GM21737 (cell line): Measurements from ENCODE around the gene SAAL1.
"Not testable (repeated sequence)": the region's sequence is repeated elsewhere in the genome, so short reads cannot be mapped to it uniquely, and the experiment has no call there.

Experiments used
- ATAC-seq: cut with Tn5 transposase; IDR thresholded peaks from one replicate; pipeline ENCODE4 v1.9.1; 2021; ENCODE audit warnings: mild to moderate bottlenecking, moderate library complexity; ENCODE audit not compliant: unreplicated experiment

Gene SAAL1

GRCh38 chr11:18105802-18106574 is at the start of gene SAAL1:
Gene SAAL1 (minus strand): TSS chr11:18106082. CDS start chr11:18106041, 41 bp downstream.
- ATAC-seq = peak; percentile 89

- no peak for ATAC-seq
Observed at GRCh38 chr11:18151581-18151980, 45.7 kb upstream of the SAAL1 start.

- no peak for ATAC-seq
Observed at GRCh38 chr11:18145837-18146236, 40.0 kb upstream of the SAAL1 start.

GRCh38 chr11:18145025-18145424 is 39.1 kb upstream of the SAAL1 start:
- ATAC-seq = no peak

GRCh38 chr11:18144243-18144642 is 38.4 kb upstream of the SAAL1 start:
- no peak for ATAC-seq

GRCh38 chr11:18140145-18140544 is 34.3 kb upstream of the SAAL1 start:
- ATAC-seq = no peak

- ATAC-seq = no peak
Observed at GRCh38 chr11:18137186-18137800, 31.4 kb upstream of the SAAL1 start.

- no peak for ATAC-seq
Observed at GRCh38 chr11:18135308-18135707, 29.4 kb upstream of the SAAL1 start.

- ATAC-seq = no peak
Observed at GRCh38 chr11:18132341-18132740, 26.5 kb upstream of the SAAL1 start, which contains the start of gene MRGPRX3. Gene MRGPRX3 (plus strand): TSS chr11:18132571. CDS start chr11:18137203, 4,632 bp downstream.

GRCh38 chr11:18131115-18131514 is 25.2 kb upstream of the SAAL1 start:
- ATAC-seq = not testable (repeated sequence)

- ATAC-seq = not testable (repeated sequence)
Observed at GRCh38 chr11:18121331-18121828, 15.5 kb upstream of the SAAL1 start.

- ATAC-seq = no peak
Observed at GRCh38 chr11:18115360-18116127, 9.7 kb upstream of the SAAL1 start.

- ATAC-seq = no peak
Observed at GRCh38 chr11:18111005-18111404, 5.1 kb upstream of the SAAL1 start.

GRCh38 chr11:18108254-18108653 is 2.4 kb upstream of the SAAL1 start:
- no peak for ATAC-seq

- ATAC-seq = no peak
Observed at GRCh38 chr11:18106688-18107087, 806 bp upstream of the SAAL1 start.

GRCh38 chr11:18105086-18105801 is 638 bp downstream of the SAAL1 start:
- no peak for ATAC-seq

- no peak for ATAC-seq
Observed at GRCh38 chr11:18100926-18101656, 4.8 kb downstream of the SAAL1 start.

- ATAC-seq = no peak
Observed at GRCh38 chr11:18093959-18094358, 11.9 kb downstream of the SAAL1 start.

- ATAC-seq = no peak
Observed at GRCh38 chr11:18091731-18092130, 14.2 kb downstream of the SAAL1 start.

- no peak for ATAC-seq
Observed at GRCh38 chr11:18088966-18089365, 16.9 kb downstream of the SAAL1 start.
